ENCODE measurements around the gene EYA4.

Gene EYA4, protein sequence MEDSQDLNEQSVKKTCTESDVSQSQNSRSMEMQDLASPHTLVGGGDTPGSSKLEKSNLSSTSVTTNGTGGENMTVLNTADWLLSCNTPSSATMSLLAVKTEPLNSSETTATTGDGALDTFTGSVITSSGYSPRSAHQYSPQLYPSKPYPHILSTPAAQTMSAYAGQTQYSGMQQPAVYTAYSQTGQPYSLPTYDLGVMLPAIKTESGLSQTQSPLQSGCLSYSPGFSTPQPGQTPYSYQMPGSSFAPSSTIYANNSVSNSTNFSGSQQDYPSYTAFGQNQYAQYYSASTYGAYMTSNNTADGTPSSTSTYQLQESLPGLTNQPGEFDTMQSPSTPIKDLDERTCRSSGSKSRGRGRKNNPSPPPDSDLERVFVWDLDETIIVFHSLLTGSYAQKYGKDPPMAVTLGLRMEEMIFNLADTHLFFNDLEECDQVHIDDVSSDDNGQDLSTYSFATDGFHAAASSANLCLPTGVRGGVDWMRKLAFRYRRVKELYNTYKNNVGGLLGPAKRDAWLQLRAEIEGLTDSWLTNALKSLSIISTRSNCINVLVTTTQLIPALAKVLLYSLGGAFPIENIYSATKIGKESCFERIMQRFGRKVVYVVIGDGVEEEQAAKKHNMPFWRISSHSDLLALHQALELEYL

GRCh38 chr6:133241086-133241900 lies at the start of gene EYA4:
EYA4 (plus strand) TSS chr6:133241357; CDS start chr6:133274781, 33,424 bp downstream.
- DNase-seq (ENCODE audit: low read depth), result no peak

- no peak for DNase-seq (ENCODE audit: low read depth)
These were observed 47.8 kb upstream of the EYA4 start for GRCh38 chr6:133193396-133193795.

DNA sequence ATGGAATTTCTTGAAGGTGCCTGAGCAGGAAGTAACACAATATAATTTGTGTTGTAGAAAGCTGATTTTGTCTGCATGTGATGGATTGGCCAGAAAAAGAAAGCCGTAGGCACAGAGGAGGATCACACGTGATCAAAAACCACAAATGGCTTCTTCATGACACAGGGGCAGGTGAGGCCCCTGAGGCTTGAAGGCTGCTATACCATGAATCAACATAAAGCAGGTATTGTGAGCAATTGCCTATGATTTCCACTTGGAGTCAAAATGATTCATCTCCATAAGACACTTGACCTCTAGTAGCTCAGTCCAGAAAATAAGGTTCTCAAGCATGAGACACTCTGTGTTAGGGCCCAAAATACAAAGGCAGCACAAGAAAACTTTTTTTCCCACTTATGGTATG lies 42.4 kb upstream of the EYA4 start:
- no peak for DNase-seq (ENCODE audit: low read depth)

DNA sequence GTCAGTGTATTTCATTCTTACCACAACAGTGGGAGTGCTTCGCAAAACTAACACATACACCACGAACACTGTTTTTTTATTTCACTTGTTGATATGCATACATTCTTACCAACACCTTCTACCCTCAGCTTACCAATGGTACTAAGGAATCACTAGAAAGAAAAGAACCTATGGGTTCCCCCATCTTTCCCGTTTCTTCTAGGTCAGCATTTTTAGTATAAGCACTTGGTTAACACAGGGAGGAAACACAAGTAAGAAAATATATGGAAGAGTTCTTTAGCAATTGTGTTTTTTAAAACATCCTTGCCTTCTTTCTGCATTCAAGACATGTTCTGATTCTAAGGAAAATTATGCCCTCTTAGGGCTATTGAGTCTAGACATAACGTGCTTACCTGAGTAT lies 39.9 kb upstream of the EYA4 start:
- no peak for DNase-seq (ENCODE audit: low read depth)

GRCh38 chr6:133202610-133203343 lies 38.4 kb upstream of the EYA4 start:
- DNase-seq (ENCODE audit: low read depth), result no peak

GRCh38 chr6:133203344-133203697 lies 37.8 kb upstream of the EYA4 start:
- DNase-seq (ENCODE audit: low read depth), result no peak

GRCh38 chr6:133205304-133205703 lies 35.9 kb upstream of the EYA4 start:
- DNase-seq (ENCODE audit: low read depth), result no peak

DNA sequence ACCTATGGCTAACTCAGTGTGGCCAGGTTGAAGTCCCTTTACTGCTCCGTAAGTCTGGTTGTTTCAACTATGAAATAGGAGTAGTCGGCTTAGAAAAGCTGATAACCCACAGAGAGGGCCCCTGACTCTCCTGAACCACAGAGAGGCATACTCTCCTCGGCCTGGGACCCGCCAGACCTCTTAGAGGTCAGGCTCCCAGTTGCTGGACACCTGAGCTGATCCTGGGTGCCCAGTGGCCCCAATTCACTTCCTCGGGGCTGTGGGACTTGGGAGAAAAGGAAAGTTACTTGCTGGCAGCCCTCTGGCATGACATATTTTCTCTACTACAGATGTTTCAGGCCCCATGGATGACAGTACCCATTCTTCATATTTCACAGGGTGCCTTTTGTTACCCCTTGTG lies 34.2 kb upstream of the EYA4 start:
- no peak for DNase-seq (ENCODE audit: low read depth)

GRCh38 chr6:133207754-133208153 lies 33.4 kb upstream of the EYA4 start:
- DNase-seq (ENCODE audit: low read depth), result no peak

DNA sequence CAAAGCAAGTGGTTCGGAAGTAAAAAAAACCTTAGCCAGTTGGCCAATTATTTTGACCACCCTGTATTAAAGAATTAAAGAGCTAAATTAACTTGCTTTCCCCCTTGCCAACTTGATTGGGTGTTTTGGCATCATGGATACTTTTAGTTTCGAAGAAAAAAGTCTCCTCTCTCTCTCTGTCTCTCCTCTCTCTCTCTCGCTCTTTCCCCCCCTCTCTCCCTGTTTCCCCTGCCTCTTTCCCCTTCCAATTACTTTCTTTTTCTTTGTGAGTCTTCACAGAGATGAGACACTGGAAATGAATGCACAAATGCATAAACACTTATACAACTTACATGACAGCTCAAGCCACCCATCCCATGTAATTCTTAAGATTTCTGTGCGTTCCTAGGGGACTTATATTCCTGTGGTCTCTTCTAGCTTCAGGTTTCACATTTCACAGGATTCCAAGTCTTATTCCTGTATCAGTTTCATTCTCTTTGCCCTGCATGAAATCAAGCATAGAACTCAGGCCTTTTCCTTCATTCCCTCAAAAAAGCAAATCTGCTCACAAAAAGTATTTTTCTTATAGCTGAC lies 32.9 kb upstream of the EYA4 start:
- no peak for DNase-seq (ENCODE audit: low read depth)

DNA sequence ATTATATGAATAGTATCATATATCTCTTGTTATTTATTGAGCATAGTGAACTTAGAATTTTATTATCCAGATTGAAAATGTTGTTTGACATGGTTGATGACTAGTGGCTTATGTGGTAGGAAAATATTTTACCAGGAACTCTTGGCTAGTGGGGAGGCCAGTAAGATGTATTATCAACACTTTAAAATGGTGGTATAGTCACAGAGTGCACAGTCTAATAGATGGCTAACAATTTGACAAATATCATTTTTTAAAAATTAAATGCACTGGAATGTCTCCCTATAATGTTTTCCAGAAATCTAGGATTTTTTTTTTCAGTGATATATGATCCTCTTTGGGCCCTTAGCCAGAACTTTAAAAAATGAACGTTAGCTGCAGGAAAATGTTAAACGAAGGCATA lies 26.9 kb upstream of the EYA4 start:
- no peak for DNase-seq (ENCODE audit: low read depth)

DNA sequence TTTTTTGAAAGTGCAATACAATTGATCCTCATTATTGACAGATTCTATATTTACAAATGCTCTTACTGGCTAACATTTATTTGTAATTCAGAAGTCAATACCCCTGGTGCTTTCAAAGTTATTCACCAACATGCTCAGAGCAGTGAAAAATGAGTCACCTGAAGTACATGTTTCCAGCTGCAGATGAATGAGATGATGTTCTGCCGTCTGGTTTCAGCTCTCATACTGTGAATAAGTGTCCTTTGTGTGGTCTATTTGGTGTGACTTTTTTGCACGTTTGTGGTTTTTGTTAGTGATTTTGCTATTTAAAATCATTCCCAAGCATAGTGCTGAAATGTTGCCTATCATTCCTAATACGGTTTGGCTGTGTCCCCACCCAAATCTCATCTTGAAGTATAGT lies 22.3 kb upstream of the EYA4 start:
- DNase-seq (ENCODE audit: low read depth), result no peak

DNA sequence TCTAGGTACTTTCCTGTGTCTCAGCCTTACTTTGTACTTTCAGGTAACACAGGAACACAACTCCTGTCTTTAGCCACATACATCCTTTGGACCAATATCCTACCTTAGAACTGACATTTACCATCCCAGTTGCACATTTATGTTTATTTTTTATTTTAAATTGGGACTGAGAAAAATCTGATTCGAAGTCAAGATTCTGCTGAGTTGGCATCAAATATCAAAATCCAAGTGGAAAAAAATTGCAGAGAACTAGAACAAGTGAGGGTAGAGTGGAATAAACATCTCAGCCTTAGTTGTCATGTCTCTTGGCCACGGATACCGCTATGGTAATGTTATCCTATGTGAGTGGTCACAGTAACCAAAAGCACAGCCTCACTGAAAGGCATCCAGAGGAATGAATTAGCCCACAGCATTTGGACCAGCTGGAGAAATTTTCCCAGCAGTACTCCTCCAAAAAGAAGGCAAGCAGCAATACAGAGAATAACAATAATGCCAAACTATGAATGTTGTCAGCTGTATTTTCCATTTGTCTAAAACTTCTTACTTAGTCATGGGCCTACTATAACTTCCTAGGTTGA lies 17.6 kb upstream of the EYA4 start:
- DNase-seq (ENCODE audit: low read depth), result no peak

DNA sequence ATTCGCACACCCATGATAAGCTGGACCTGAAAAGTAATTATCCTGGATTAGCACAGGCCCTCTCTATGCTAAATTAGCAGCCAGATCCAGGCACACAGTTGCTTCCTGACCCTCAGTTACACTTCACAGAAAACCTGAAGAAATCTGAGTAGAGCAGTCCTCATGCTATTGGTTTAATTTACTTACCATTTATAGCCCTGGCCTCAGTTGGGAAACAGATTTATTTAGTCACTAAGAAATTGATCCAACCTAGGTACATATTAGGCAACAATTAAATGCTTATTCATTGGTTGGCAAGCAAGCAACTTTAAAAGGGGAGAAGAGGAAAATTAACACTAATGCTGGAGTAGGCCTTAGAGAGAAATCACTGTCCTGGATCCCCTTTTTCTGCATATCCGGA lies 15.6 kb upstream of the EYA4 start:
- no peak for DNase-seq (ENCODE audit: low read depth)

- no peak for DNase-seq (ENCODE audit: low read depth)
These were observed 13.8 kb upstream of the EYA4 start for GRCh38 chr6:133227344-133227743.

DNA sequence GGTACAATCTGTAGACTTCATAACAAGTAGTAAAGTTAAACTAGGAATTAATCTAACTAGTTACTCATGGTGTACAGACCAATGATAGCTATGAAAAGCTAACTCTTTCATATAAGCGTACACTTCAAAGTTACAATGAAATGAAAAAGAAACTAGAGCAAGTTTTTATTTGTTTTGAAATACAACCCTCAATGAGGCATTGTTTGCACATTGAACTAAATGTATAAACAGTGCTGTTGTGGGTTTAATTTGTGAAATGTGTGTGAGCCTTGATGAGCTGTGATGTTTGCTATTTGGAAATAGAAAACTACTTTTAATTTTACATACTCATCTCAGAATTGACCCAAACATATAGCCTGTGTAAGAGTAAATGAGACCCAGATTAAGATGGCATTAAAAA lies 11.1 kb upstream of the EYA4 start:
- no peak for DNase-seq (ENCODE audit: low read depth)

DNA sequence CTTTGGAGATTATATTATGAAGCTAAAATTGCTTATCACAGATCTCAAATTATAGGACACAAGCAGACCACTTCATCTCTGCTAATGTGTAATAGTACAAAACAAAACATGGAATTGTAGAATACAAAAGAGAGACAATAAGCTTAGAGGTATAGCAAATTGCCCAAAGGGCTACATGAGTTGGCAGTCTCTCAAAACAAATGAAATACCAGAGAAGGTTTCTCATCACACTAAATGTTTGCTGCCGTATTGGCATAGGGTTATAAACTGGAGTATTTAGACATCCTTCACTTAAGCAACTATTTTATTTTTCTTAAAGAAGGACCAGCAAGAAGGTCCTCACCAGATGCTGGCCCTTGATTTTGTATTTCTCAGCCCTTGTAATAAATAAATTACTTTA lies 5.9 kb upstream of the EYA4 start:
- no peak for DNase-seq (ENCODE audit: low read depth)

- DNase-seq (ENCODE audit: low read depth), result no peak
These were observed 4.2 kb upstream of the EYA4 start for GRCh38 chr6:133236932-133237331.

DNA sequence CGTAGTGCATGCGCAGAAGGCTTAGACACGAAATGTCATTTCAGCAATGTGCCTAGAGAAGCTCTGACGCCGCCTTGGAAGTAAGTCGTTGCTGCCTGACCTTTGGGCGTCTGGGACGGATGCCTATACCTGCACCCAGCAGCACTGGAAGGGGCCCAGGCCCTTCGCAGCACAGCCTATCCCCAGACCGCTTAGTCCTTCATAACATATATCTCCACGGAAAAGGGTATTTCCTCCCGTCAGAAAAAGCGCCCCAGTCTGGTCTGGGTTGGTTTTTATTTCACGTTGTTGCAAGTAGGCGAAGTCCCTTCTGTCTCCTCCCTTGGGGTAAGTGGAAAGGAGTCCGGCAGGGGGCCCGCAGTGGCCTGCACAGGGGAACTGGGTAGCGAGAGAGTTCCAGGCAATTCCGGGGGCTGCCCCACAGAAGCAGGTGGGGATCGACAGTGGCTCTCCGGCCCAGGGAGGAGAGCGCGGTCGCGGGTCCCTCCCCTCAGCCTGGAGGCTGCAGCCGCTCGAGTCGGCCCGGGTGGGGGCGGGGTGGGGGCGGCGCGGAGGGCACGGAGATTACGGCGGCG lies 559 bp upstream of the EYA4 start:
- no peak for DNase-seq (ENCODE audit: low read depth)

DNA sequence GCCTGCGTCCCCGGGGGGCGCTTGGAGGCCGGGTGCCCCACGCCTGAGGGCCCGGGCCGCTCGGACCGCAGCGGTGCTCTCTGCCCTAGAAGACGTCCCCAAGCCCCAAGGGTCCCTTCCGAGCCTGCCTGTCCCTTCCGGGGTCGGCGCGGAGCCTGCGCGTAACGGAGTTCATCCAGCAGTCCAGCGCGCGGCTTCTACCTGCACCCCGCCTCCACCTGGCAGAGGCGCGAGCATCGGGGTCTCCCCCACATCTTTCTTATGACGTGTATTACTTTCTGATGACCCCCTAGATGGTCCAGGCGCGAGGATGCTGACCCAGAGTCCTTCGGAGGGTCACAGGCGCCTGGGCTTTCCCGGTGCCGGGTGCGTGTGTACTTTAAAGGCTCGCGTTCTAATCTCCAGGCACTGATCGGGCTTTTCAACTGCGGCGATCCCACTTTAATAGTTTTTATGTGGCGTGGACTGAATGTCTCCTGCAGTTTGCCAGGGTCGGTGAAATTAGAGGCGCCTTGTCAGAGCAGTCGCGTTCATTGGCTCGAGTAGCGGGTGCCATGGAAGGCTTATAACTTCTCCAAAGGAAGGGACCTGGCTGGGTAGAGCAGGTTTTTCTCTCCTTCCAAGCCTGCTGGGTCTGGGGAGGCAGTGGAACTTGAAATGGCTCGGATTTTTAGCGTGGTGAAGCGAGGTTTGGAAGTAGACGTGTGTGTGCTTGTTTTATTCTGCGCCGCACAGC lies 912 bp downstream of the EYA4 start:
- no peak for DNase-seq (ENCODE audit: low read depth)

Data from CMK (cell line).